Myocyte (in vitro differentiated cells): ENCODE results near the gene RPS16. TPM values are rescaled to one million over a fixed set of nuclear protein-coding genes. Genes with fewer than 3 reads are reported as not detected.

Source experiments
- DNase-seq: peaks from one replicate; pipeline ENCODE4 v3.0.0-alpha.2; 2012; ENCODE audit warnings: low read depth
- total RNA-seq: library from RNA; depleted of rRNA; stranded (reverse); fragments of >200 nt; gene quantifications from 2 replicates; pipeline ENCODE4 v1.2.3, GENCODE V29; 2014

RPS16 gene
- total RNA-seq, 1 donor from 2014 or later: 129 TPM

- no peak for DNase-seq
Measured at GRCh38 chr19:39449116-39449797, 13.5 kb upstream of the RPS16 start.

GRCh38 chr19:39448271-39448670, 12.5 kb upstream of the RPS16 start:
- peak; percentile 73 for DNase-seq

- DNase-seq: no peak
Measured at GRCh38 chr19:39446365-39447084, 10.8 kb upstream of the RPS16 start.

- DNase-seq: peak; percentile 97
Measured at GRCh38 chr19:39445196-39446111, 9.7 kb upstream of the RPS16 start, which contains the start of gene SUPT5H. TSS of gene SUPT5H (plus strand) at chr19:39445582. CDS start at chr19:39445891, 309 bp downstream.

GRCh38 chr19:39444598-39445195, 8.9 kb upstream of the RPS16 start:
- DNase-seq: no peak

GRCh38 chr19:39438270-39438934, 2.7 kb upstream of the RPS16 start:
- no peak for DNase-seq

GRCh38 chr19:39436350-39436716, 584 bp upstream of the RPS16 start:
- no peak for DNase-seq

- no peak for DNase-seq
Measured at GRCh38 chr19:39434123-39435076, 1.3 kb downstream of the RPS16 start.

- DNase-seq: no peak
Measured at GRCh38 chr19:39433480-39434079, 2.2 kb downstream of the RPS16 start.

- DNase-seq: no peak
Measured at GRCh38 chr19:39432677-39433025, 3.1 kb downstream of the RPS16 start.

GRCh38 chr19:39430675-39431593, 4.8 kb downstream of the RPS16 start:
- peak; percentile 65 for DNase-seq

GRCh38 chr19:39428283-39429112, 7.3 kb downstream of the RPS16 start:
- peak; percentile 94 for DNase-seq

GRCh38 chr19:39427707-39428106, 8.0 kb downstream of the RPS16 start:
- no peak for DNase-seq

- DNase-seq: no peak
Measured at GRCh38 chr19:39426170-39426569, 9.6 kb downstream of the RPS16 start.

GRCh38 chr19:39425744-39426143, 10.0 kb downstream of the RPS16 start:
- DNase-seq: no peak

- no peak for DNase-seq
Measured at GRCh38 chr19:39424934-39425333, 10.8 kb downstream of the RPS16 start.
